NCI-H526 treated with DMSO at 0.1 percent for 48 hours (cell line): ENCODE results near the gene FYTTD1.

Experiments used
- DNase-seq: peaks from one replicate; lab custom pipeline; 2025; lab: John Stamatoyannopoulos, UW

The FYTTD1 gene

DNA sequence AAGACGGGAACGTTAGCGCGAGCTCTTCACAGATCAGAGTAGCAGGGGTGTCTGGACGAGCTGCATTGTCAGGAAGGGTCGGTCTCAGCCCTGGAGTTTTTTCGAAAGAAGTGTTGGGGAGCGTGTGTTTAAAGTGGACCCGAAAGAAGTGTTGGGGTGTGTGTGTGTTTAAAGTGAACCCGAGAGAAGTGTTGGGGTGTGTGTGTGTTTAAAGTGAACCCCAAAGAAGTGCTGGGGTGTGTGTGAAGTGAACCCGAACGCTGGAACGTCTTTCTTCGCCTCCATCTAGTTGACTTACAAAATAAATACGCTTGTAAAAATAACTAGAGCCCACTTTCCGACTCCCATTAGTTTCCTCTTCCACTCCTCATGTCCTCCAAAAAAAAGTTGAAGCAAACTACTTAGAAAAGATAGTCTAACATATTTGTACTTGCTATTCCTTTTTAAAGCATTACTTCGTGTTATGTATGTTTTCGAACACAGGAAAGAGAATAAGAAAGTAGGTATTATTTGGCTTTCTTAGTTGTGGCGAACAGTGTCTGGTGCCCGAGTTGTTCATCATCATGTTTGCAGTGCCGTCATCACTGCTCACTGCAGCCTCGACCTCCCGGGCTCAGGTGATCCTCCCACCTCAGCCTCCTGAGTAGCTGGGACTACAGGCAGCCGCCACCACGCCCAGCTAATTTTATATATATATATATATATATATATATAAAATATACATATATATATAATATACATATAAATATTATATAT, 42.4 kb downstream of the FYTTD1 start:
- peak; percentile 56 for DNase-seq

DNA sequence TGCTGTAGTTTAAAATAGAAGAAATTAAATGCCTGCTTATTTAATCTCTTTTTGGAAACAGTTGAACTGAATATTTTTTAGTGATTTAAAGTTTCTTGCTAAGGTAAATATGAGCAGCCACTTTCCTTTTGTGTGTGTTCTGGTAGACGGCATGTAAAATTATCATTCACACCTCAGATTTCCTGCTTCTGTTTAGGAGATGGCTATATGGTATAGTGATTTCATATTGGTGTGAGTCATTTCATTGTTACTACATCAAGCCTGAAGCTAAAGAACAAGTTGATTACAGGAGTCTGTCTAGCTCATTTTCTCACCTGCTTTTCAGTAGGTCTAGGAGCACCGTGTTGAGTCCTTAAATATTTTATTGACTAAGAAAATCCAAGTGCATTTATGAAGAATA, 43.6 kb downstream of the FYTTD1 start:
- DNase-seq = no peak

GRCh38 chr3:197794115-197794514, 44.4 kb downstream of the FYTTD1 start:
- no peak for DNase-seq

DNA sequence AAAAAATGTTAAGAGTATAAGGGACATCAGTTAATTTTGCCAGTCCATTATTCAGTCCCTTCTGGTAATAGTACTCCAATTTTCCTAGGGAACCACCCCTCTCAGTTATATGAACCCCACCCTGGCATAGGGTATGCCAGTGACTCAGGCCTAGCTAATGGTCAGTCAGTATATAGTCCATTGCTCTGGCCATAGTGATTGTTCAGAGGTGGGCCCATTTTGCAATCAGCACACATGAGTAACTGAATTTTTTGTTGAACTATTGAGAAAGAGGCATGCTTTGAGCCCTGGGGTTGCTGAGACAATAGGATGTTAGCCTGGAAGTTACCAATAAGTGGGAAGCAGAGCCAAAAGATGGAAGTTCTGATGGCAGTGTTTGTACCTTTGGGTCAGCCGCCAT, 45.5 kb downstream of the FYTTD1 start:
- no peak for DNase-seq

DNA sequence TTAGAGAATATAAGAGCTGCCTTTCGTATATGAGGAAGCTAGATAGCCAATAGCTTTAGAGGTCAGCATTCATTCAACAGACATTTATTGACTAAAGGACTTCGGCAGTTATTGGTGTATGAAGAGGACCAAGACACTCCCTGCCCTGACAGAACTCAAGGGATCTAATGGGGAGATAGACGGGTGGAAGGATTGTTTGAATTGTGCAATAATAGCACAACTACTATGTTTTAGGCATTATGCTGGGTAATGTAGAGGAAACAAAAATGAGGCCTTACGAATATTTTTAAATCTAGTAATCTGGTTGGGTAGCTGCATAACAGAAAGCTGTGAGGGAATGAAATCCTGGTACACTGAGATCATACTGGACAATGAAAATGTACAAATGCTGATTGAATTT, 46.4 kb downstream of the FYTTD1 start:
- no peak for DNase-seq

DNA sequence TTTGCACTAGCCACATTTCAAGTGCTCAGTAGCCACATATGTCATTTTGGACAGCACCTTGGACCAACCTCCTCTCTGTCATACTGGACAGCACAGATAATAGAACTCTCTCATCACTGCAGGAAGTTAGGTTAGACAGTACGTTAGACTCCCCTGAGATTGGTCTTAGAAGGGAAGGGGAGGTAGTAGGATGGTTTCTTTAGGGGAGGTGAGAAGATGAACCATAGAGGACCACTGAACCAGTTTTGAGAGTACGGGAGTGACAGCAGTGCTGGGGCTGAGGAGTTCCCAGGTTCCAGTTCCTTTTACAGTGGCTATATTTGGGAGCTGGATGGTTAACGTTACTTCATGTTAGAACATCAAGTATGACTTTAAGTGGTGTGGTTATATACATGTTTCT, 49.2 kb downstream of the FYTTD1 start:
- no peak for DNase-seq

- DNase-seq = no peak
These were observed 50.7 kb downstream of the FYTTD1 start for GRCh38 chr3:197800379-197800778.

GRCh38 chr3:197801891-197802778, 52.5 kb downstream of the FYTTD1 start:
- DNase-seq = no peak

DNA sequence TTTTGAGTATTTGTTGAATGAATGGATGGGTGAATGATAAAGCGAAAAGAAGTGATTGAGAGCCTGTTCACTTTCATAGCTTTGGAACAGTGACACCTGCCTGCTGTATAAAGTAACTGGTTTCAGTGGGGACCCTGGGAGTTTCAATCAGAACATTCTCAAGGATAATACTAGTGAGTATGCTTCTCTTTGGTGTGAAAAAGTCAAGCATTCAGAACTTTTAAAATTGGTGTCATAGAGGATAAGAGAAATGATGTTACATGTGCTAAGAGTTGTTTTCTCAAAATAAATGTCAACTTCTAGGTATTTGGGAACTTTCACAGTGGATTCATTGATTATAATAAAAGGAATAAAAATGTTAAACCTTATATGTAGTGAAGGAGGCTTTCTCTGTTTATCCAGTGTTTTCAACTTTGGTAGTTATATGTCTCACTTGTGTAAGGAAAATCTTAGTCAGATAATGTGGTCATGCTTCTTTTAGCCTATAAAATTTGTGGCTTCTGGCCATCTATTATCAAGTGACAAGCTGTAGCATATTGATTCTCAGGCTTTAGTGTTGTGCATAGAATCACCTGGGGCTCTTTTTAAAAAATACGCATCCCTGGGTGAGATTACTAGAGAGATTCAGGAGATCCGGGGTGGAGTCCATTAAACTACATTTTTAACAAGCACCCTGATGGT, 53.2 kb downstream of the FYTTD1 start:
- DNase-seq = no peak

DNA sequence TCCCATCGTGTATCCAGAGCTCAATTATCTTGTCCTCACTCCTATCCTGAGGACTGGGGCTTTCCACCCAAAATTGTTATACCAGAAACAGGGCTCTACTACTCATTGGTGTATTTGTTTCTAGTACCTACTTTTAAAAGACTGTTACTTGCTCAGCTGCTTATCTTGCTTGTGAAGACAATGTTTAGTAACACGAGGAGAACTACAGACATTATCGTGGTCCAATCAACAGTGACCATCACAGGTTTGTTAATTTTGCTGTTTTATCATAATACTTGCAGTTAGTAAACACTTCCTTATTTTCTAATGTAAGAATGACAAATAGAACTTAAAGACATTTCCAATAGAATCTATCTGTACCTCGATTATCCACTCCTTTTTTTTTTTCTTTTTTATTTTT, 54.8 kb downstream of the FYTTD1 start:
- DNase-seq = no peak

- DNase-seq = no peak
These were observed 58.4 kb downstream of the FYTTD1 start for GRCh38 chr3:197807969-197808587.

- DNase-seq = no peak
These were observed 59.8 kb downstream of the FYTTD1 start for GRCh38 chr3:197809356-197810020.

DNA sequence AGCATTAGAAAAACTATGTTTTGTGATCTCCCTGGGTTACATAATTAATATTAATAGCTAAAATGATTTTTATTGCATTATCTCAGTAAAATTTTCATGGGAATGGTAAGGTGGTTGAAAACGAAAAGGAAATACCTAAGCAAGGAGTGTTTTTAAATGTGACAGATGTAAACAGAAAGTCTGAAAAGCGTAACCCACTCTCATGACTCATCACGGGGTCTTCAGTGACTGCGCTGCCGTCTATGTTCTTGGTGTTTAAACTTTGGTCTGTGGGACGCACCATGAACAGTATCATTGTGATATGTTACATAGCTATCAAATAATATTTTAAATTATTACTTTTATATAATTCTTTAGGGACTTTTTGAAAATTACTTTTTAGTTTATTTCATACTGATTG, 61.2 kb downstream of the FYTTD1 start:
- DNase-seq = no peak

GRCh38 chr3:197811343-197811742, 61.7 kb downstream of the FYTTD1 start:
- DNase-seq = no peak

DNA sequence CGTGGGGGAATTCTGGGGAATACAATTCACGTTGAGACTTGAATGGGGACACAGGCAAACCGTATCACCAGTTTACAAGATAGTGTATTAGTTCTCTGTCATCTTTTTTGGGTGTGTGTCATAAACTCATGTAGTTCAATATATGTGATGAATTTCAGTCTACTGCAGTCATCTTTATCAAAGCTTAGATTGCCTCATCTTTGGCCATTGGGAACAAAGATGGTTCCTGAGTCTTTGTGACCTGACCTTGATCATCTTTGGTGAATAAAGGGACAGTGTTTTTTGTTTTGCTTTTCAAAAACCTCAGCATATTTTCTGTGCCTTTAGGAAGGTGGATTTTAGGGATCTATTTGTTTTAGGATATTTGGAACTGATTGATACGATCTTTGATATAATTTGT, 64.7 kb downstream of the FYTTD1 start:
- no peak for DNase-seq

DNA sequence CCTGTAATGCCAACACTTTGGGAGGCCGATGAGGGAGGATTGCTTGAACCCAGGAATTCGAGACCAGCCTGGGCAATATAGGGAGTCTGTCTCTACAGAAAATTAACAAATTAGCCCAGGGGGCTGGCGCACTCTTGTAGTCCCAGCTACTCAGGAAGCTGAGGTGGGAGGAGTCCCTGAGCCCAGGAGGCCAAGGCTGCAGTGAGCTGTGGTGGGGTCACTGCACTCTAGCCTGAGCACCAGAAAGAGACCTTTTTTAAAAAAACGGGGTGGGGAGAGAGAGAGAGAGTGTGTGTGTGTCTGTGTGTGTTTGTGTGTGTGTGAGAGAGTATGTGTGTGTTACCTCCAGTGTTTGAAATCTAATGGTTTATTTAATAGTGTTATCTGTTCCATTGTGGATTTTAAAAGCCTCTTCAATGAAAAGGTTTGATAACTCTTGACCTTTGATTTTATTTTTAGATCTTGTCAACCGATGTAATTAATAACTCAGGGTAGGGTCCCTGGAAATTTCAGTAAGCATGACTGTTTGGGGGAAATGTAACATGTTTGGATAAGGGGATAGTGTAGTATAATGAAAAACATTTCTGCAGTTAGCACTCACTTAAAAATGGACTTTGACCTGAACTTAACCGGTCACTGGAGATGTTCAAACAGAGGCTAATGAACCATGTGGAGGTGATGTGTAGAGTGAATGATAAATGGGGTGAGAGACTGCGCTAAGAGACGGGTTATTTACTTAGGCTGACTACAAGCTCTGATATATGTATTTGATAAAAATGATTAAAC, 71.1 kb downstream of the FYTTD1 start:
- DNase-seq = peak; percentile 94

GRCh38 chr3:197829397-197830045, 79.8 kb downstream of the FYTTD1 start:
- DNase-seq = no peak

GRCh38 chr3:197830308-197830966, 80.8 kb downstream of the FYTTD1 start:
- no peak for DNase-seq

DNA sequence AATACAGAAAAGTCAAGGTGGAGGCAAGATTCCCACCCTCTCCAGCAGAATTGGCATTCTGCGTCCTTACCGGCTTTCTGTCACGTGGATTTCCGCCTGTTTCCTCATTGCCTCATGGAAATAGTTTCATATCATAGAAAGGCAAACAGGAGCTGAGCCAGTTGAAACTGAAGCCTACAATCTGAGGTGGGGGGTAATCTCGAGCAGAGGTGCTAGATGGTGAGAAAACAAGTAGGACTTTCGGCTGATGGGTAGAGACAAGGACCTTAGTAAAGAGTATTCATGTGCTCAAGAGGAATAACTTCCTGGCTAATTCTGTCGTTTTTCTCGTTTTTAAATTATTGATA, 81.3 kb downstream of the FYTTD1 start:
- DNase-seq = no peak
